ENCODE measurements around the gene KIF6.

KIF6 gene

DNA sequence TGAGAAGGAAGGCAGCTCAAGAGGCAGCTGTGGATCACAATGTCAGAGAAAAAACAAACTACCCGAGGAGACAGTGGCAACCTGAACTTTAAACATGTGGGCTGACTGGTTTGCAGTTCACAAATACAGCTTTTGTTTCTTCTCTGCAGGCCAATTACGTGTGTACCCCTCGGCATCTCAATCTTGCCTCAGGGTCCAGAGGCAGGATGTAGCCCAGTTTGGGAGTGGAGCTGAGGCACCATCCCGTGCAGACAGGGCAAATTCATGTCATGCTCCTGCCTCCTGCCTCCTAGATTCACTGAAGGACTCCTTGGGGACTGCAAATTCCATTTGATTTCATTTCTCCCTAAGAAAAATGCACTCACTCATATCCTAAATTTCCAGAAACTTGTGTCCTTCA, 308.5 kb downstream of the KIF6 start:
- ATAC-seq (replicated peaks; ENCODE audit: extremely low read depth, poor library complexity, severe bottlenecking) (no peak), DNase-seq (ENCODE audit: low spot score in 2 of 2) (no peak)
- no peaks in the 10 kb centered on the region for H3K4me1 Mint-ChIP-seq
- peaks cover 25% of the 10 kb centered on the region for H3K27me3 Mint-ChIP-seq
- H3K36me3 Mint-ChIP-seq (ENCODE audit: insufficient read depth): no peaks in the 10 kb centered on the region
- H3K4me3 Mint-ChIP-seq: no peak overlapping the region
- no peaks in the 10 kb centered on the region for H3K9me3 Mint-ChIP-seq
- H3K27ac Mint-ChIP-seq (ENCODE audit: low read depth): no peak overlapping the region

DNA sequence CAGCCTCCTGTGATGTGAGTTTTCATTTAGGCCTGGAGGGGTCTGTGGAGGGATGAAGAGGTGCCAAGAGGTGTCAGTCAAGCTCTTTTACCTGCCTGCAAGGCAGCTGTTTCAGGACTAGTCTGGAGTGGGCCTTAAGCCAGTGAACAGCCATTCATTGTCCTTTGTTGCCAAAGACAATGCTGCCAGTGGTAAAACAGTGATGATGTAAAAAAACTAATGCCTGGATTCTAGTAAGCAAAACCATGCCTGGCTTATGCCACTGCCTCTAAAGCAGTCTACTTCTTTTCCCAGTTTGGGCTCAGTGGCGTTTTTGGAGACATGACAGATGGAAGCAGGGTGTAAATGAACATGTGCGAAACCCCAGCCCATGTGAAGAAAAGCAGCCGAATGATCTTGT, 309.2 kb downstream of the KIF6 start:
- Mint-ChIP-seq H3K27ac (ENCODE audit: low read depth) (no peak overlapping the region), H3K4me1 (no peaks in the 10 kb centered on the region), H3K9me3 (no peaks in the 10 kb centered on the region), H3K4me3 (no peak overlapping the region), H3K36me3 (ENCODE audit: insufficient read depth) (no peaks in the 10 kb centered on the region), H3K27me3 (peaks cover 32% of the 10 kb centered on the region)
- no peak for ATAC-seq (replicated peaks; ENCODE audit: extremely low read depth, poor library complexity, severe bottlenecking)
- no peak for DNase-seq (ENCODE audit: low spot score in 2 of 2)

DNA sequence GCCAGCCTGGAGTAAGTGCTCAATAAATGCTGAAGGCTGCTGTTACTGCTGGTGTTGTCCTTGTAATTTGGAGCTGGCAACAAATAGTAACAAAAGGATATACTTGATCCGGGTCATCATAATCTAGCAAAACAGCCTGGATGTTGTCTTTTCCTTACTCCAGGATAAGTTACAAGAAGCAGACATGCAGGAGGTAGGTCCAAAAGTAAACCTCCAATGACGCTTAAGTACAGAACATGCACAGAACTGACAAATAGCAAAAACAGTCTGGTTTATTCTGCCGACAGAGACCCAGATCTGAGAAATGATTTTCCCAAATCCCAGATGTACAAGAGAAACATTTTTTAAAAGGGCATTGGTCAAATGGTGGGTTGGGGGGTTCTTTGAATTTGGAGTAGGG, 309.7 kb downstream of the KIF6 start:
- Mint-ChIP-seq H3K4me3 (no peak overlapping the region), H3K36me3 (ENCODE audit: insufficient read depth) (no peaks in the 10 kb centered on the region), H3K27ac (ENCODE audit: low read depth) (no peak overlapping the region), H3K9me3 (no peaks in the 10 kb centered on the region), H3K4me1 (no peaks in the 10 kb centered on the region), H3K27me3 (peaks cover 34% of the 10 kb centered on the region)
- ATAC-seq (replicated peaks; ENCODE audit: extremely low read depth, poor library complexity, severe bottlenecking): no peak
- no peak for DNase-seq (ENCODE audit: low spot score in 2 of 2)

DNA sequence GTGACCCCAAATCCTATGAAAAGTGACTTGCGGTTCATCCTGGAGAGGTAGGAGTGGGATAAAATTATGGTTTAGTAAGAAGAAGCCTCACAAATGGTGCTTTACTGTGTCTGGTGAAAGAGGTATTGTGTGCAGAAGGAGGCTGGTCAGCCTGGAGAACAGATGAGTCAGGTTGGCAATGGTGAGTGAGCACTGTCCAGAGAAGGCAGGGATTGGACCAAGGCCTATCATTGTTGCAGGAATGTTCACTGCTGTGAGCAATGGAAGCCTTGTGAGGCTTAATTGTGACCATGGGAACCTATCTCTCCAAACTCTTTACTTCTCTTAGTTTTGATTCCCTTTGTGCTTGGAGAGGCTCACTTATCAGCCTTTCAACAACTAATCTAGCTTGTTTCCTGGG, 313.7 kb downstream of the KIF6 start:
- DNase-seq (ENCODE audit: low spot score in 2 of 2) (no peak), ATAC-seq (replicated peaks; ENCODE audit: extremely low read depth, poor library complexity, severe bottlenecking) (no peak)
- Mint-ChIP-seq H3K27ac (ENCODE audit: low read depth) (no peak overlapping the region), H3K27me3 (peaks cover 39% of the 10 kb centered on the region), H3K4me1 (no peaks in the 10 kb centered on the region), H3K9me3 (no peaks in the 10 kb centered on the region), H3K36me3 (ENCODE audit: insufficient read depth) (no peaks in the 10 kb centered on the region), H3K4me3 (no peak overlapping the region)

DNA sequence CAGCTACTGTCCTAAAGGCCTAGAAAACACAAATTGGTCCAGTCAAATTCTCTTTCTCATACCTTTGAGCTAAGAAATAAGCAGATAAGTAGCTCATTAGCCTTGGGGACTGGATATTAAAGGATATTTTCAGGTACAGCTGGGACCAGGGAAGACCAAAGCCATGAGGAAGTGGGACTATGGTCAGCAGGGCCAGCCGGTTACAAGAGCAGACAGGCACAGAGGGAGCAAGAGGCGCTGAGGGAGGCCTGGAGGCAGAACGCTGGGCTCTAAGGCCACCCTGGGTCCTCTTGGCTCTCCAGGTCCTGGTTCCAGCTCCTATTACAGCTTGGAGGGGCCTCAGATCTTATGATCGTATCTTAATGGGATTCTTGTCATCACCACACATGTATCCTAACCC, 314.2 kb downstream of the KIF6 start:
- Mint-ChIP-seq H3K4me3 (no peak overlapping the region), H3K27ac (ENCODE audit: low read depth) (no peak overlapping the region), H3K36me3 (ENCODE audit: insufficient read depth) (no peaks in the 10 kb centered on the region), H3K9me3 (no peaks in the 10 kb centered on the region), H3K27me3 (peaks cover 35% of the 10 kb centered on the region), H3K4me1 (no peaks in the 10 kb centered on the region)
- DNase-seq (ENCODE audit: low spot score in 2 of 2): no peak
- no peak for ATAC-seq (replicated peaks; ENCODE audit: extremely low read depth, poor library complexity, severe bottlenecking)

DNA sequence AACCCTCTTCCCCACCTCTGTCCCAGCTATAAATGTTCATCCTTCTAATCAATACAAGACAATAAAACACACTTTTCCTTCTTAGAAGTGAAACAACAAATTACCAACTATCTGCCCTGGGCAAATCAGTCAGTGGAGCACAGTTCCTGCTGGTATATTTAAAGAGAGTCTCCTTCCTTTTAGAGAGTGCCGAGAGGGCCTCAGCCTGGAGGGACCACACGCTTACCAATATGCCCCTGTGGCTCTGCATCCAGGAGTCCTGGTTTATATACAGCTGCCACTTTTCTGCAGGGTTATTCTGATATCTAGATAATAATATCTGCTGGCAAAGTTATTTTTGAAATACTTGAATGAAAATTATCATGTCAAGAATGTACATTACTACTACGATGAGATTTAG, 315.3 kb downstream of the KIF6 start:
- no peak for ATAC-seq (replicated peaks; ENCODE audit: extremely low read depth, poor library complexity, severe bottlenecking)
- no peak for DNase-seq (ENCODE audit: low spot score in 2 of 2)
- no peak overlapping the region for H3K4me3 Mint-ChIP-seq
- no peak overlapping the region for H3K27ac Mint-ChIP-seq (ENCODE audit: low read depth)
- no peaks in the 10 kb centered on the region for H3K9me3 Mint-ChIP-seq
- H3K4me1 Mint-ChIP-seq: no peaks in the 10 kb centered on the region
- H3K36me3 Mint-ChIP-seq (ENCODE audit: insufficient read depth): no peaks in the 10 kb centered on the region
- peaks cover 31% of the 10 kb centered on the region for H3K27me3 Mint-ChIP-seq

DNA sequence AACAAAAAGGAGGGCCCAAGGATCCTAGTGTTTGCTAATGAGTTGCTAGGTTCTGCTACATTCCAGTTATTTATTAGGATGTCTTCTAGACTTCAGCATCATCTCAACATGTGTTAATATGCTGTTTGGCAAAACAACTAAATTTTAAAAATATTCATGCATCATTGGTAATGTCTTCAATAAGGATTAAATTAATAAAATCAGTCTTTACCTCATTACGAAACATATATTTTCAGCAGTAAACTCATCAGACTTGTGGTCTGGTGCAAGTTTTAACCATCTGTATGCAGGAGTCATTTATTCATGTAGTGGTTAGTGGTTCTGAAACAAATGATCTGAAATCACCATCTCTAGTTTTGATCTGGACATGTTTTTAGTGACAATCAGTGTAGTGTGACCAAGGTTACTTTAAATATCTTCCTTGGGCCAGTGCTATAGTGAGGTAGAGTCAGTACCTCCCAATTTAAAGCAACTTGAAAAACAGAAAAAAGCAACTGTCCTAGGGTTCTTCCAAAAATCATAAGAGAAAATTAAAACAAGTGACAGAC, 317.7 kb downstream of the KIF6 start:
- no peaks in the 10 kb centered on the region for H3K4me1 Mint-ChIP-seq
- ATAC-seq (replicated peaks; ENCODE audit: extremely low read depth, poor library complexity, severe bottlenecking) (no peak), DNase-seq (ENCODE audit: low spot score in 2 of 2) (no peak)
- no peak overlapping the region for H3K27ac Mint-ChIP-seq (ENCODE audit: low read depth)
- H3K4me3 Mint-ChIP-seq: no peak overlapping the region
- no peaks in the 10 kb centered on the region for H3K36me3 Mint-ChIP-seq (ENCODE audit: insufficient read depth)
- H3K27me3 Mint-ChIP-seq: peaks cover 22% of the 10 kb centered on the region
- H3K9me3 Mint-ChIP-seq: no peaks in the 10 kb centered on the region

DNA sequence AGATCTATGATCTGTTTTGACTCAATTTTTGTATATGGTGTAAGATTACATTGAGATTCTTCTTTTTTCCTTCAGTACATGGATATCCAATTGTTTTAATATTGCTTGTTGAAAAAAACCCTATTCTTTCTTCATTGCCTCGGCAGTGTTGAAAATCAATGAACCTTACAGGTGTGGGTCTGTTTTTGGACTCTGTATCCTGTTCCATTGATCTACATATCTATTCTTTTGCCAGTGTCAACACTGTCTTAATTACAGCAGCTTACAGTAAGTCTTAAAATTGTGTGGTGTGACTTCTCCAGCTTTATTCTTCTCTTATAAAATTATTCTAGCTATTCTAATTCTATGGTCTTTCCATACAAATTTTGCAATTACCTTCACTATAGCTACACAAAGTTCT, 320.9 kb downstream of the KIF6 start:
- Mint-ChIP-seq H3K4me1 (no peaks in the 10 kb centered on the region), H3K9me3 (no peaks in the 10 kb centered on the region), H3K36me3 (ENCODE audit: insufficient read depth) (peaks cover 2% of the 10 kb centered on the region), H3K27me3 (peaks cover 22% of the 10 kb centered on the region), H3K4me3 (no peak overlapping the region), H3K27ac (ENCODE audit: low read depth) (no peak overlapping the region)
- DNase-seq (ENCODE audit: low spot score in 2 of 2): no peak
- ATAC-seq (replicated peaks; ENCODE audit: extremely low read depth, poor library complexity, severe bottlenecking): no peak

DNA sequence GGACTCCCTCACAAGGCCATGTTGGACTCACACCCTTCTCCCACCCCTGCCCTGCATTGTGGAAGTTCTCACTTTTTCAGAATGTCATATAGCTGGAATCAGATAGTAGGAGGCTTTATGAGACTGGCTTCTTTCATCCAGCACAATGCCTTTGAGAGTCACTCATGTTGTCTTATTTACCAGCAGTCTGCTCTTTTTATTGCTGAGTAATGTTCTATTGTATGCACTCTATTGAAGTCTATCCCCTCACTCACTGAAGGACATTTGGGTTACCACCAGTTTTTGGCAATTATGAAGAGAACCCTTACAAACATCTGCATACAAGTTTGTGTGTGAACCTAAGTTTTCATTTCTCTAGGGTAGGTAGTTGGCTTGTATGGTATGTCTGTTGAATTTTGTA, 321.9 kb downstream of the KIF6 start:
- no peak overlapping the region for H3K27ac Mint-ChIP-seq (ENCODE audit: low read depth)
- no peak for DNase-seq (ENCODE audit: low spot score in 2 of 2)
- peaks cover 23% of the 10 kb centered on the region for H3K27me3 Mint-ChIP-seq
- H3K4me3 Mint-ChIP-seq: no peak overlapping the region
- no peak for ATAC-seq (replicated peaks; ENCODE audit: extremely low read depth, poor library complexity, severe bottlenecking)
- no peaks in the 10 kb centered on the region for H3K4me1 Mint-ChIP-seq
- peaks cover 2% of the 10 kb centered on the region for H3K36me3 Mint-ChIP-seq (ENCODE audit: insufficient read depth)
- H3K9me3 Mint-ChIP-seq: no peaks in the 10 kb centered on the region

DNA sequence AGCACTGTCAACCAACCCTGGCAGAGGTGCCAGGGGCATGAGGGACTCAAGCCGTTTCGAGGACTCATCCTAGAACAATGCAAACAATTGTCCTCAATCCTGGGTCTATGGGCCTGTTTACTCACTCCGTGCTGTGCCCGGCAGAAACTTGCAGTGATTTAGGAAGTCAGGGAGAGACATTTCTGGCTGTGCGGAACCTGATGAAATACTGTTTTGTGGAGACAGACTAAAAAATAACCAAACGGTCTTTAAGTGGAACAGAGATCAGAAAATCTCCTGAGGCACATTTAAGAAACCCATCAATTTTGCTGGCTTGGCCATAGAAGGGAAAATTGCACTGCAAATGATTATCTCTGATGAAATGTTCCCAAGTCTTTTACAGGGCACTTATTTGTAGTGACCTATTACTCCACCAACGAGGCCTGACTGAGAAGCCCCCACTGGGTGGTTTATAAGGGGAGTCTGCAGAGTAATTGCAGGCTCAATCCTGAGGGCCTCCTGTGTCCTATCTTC, 322.9 kb downstream of the KIF6 start:
- Mint-ChIP-seq H3K36me3 (ENCODE audit: insufficient read depth) (peaks cover 2% of the 10 kb centered on the region), H3K27me3 (peaks cover 21% of the 10 kb centered on the region), H3K27ac (ENCODE audit: low read depth) (no peak overlapping the region), H3K4me3 (no peak overlapping the region), H3K9me3 (no peaks in the 10 kb centered on the region), H3K4me1 (no peaks in the 10 kb centered on the region)
- no peak for ATAC-seq (replicated peaks; ENCODE audit: extremely low read depth, poor library complexity, severe bottlenecking)
- no peak for DNase-seq (ENCODE audit: low spot score in 2 of 2)

DNA sequence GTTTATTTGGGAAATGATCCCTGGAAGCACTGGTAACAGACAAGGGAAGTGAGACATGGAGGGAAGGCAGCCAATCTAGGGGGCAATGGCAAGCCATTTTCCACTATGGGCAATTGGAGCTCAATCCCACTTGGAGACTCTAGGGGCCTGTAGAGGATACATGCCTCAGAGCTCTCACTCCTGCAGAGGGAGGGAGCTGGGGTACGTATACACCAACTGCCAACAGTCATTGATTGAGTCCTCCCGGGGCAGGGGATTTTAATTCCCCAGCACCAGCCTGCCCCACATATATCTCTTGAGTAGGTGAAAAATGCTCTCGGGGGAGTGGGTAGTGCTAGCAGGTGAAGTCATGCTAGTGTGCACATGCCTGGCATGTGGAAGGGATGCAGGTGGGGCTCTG, 323.8 kb downstream of the KIF6 start:
- no peak for DNase-seq (ENCODE audit: low spot score in 2 of 2)
- Mint-ChIP-seq H3K9me3 (no peaks in the 10 kb centered on the region), H3K4me1 (no peaks in the 10 kb centered on the region), H3K36me3 (ENCODE audit: insufficient read depth) (peaks cover 2% of the 10 kb centered on the region), H3K27me3 (peaks cover 26% of the 10 kb centered on the region), H3K4me3 (no peak overlapping the region), H3K27ac (ENCODE audit: low read depth) (no peak overlapping the region)
- no peak for ATAC-seq (replicated peaks; ENCODE audit: extremely low read depth, poor library complexity, severe bottlenecking)

DNA sequence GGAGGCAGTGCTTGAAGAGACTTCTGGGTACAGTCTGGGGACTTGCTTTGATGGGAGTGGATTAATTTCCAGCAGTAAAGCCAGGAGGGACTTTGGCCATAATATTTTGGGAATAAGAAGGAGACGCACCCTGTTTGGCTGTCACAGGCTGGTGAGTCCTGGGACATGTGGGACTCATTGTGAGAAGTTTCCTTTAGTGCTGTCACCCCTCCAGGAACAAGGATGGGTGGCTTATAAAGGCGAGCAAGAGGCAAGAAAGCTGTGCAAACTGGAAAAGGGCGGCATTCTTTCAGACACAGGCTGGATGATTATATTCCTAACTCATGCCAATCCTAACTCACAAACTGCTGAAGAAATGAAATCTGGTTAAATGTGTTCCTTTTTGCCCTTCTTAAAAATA, 325.2 kb downstream of the KIF6 start:
- ATAC-seq (replicated peaks; ENCODE audit: extremely low read depth, poor library complexity, severe bottlenecking) (no peak), DNase-seq (ENCODE audit: low spot score in 2 of 2) (no peak)
- Mint-ChIP-seq H3K4me1 (no peaks in the 10 kb centered on the region), H3K36me3 (ENCODE audit: insufficient read depth) (peaks cover 2% of the 10 kb centered on the region), H3K4me3 (no peak overlapping the region), H3K9me3 (no peaks in the 10 kb centered on the region), H3K27ac (ENCODE audit: low read depth) (no peak overlapping the region), H3K27me3 (peaks cover 31% of the 10 kb centered on the region)

DNA sequence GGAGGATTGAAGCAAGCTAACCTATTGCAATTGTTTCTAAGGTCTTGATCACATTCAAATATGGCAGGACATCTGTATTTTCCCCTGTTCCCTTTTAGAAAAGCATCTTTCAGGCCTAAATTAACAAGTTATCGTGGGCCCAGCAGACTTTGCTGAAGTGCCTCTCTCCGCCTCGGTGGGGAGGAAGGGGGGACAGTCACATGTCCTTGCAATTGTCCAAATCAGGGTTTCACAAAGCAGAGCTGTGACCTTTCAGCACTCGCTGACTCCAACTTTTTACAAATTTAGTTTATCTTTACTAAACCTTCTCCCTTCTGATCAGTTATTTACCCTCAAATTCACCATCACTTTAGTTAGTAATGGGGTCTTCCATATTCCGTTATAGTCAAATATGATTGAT, 328.4 kb downstream of the KIF6 start:
- no peaks in the 10 kb centered on the region for H3K4me1 Mint-ChIP-seq
- DNase-seq (ENCODE audit: low spot score in 2 of 2) (no peak), ATAC-seq (replicated peaks; ENCODE audit: extremely low read depth, poor library complexity, severe bottlenecking) (no peak)
- H3K27me3 Mint-ChIP-seq: peaks cover 44% of the 10 kb centered on the region
- H3K27ac Mint-ChIP-seq (ENCODE audit: low read depth): no peak overlapping the region
- H3K9me3 Mint-ChIP-seq: no peaks in the 10 kb centered on the region
- no peaks in the 10 kb centered on the region for H3K36me3 Mint-ChIP-seq (ENCODE audit: insufficient read depth)
- H3K4me3 Mint-ChIP-seq: no peak overlapping the region

DNA sequence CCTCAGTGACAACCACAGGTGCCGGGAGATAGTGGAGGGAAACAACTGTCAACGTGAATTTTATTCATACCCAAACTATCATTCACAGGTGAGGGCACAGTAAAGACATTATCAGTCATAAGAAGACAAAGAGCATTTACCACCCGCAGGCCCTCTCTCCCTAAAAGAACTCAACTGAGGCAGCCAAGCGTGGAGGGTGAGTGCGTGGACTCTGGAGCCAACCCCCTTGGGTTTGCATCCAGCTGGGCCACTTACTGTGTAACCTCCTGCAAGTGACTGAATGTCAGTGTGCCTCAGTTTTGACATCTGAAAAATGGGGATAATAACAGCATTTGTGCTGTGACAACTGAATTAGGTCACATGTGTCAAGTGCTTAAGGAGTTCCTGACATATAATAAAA, 332.1 kb downstream of the KIF6 start:
- ATAC-seq (replicated peaks; ENCODE audit: extremely low read depth, poor library complexity, severe bottlenecking) (no peak), DNase-seq (ENCODE audit: low spot score in 2 of 2) (no peak)
- H3K36me3 Mint-ChIP-seq (ENCODE audit: insufficient read depth): peaks cover 2% of the 10 kb centered on the region
- H3K9me3 Mint-ChIP-seq: no peaks in the 10 kb centered on the region
- H3K27ac Mint-ChIP-seq (ENCODE audit: low read depth): no peak overlapping the region
- peaks cover 39% of the 10 kb centered on the region for H3K27me3 Mint-ChIP-seq
- no peaks in the 10 kb centered on the region for H3K4me1 Mint-ChIP-seq
- no peak overlapping the region for H3K4me3 Mint-ChIP-seq
